Ishikawa (cell line): ENCODE measurements around the gene PTPRE.

Experiments
- CEBPB ChIP-seq: IDR thresholded peaks from 2 replicates; pipeline ENCODE4 v1.6.1; 2012
- EGR1 ChIP-seq: IDR thresholded peaks from 2 replicates; pipeline ENCODE4 v1.6.1; 2012
- EP300 ChIP-seq: IDR thresholded peaks from 2 replicates; pipeline ENCODE4 v1.6.1; 2012; ENCODE audit warnings: borderline replicate concordance
- RAD21 ChIP-seq: IDR thresholded peaks from 2 replicates; pipeline ENCODE4 v1.6.1; 2012; ENCODE audit warnings: low read depth
- TAF1 ChIP-seq: IDR thresholded peaks from 2 replicates; pipeline ENCODE4 v1.6.1; 2012; ENCODE audit warnings: low read depth, mild to moderate bottlenecking
- TCF12 ChIP-seq: IDR thresholded peaks from 2 replicates; pipeline ENCODE4 v1.6.1; 2012; ENCODE audit warnings: low read depth
- YY1 ChIP-seq: IDR thresholded peaks from 2 replicates; pipeline ENCODE4 v1.6.1; 2012; ENCODE audit warnings: low read depth
- ZBTB7A ChIP-seq: IDR thresholded peaks from 2 replicates; pipeline ENCODE4 v1.6.1; 2012; ENCODE audit warnings: low read depth
- TF ChIP-seq, protein P1 (sequence below): IDR thresholded peaks from 2 replicates; pipeline ENCODE4 v1.6.1; 2012

DNA sequence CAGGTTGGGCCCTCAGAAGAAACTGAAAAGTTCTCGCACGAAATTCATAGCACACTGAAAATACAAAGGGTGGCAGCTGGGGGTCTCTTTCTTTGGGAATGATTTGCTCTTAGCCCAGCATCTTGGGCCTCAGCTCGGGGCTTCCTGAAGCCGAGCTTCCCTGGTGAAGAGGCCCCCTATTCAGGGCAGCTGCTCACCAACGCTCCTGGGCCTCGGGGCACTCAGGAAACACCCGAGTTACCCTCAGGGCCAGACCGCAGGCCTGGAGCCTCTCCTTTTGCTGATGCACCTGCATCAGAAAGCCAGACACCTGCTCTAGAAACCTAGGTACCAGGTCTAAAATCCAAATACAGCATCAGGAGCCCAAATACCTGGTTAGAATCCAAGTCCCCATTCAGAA, 85.5 kb downstream of the PTPRE start:
- TF ChIP-seq EGR1 (no peak), ZBTB7A (no peak), TAF1 (no peak), EP300 (no peak), YY1 (no peak), TCF12 (no peak), CEBPB (no peak), RAD21 (no peak)
- TF ChIP-seq, protein P1, sequence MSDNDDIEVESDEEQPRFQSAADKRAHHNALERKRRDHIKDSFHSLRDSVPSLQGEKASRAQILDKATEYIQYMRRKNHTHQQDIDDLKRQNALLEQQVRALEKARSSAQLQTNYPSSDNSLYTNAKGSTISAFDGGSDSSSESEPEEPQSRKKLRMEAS = no peak
